Measurements from ENCODE around the gene GALNT11. TPM values are rescaled to one million over a fixed set of nuclear protein-coding genes. Genes with fewer than 3 reads are reported as not detected.

The GALNT11 gene
- total and polyA plus RNA-seq, 2 of the 4 experiments (the other 2 are of a cell fraction), result 24.4 to 29.3 TPM

DNA sequence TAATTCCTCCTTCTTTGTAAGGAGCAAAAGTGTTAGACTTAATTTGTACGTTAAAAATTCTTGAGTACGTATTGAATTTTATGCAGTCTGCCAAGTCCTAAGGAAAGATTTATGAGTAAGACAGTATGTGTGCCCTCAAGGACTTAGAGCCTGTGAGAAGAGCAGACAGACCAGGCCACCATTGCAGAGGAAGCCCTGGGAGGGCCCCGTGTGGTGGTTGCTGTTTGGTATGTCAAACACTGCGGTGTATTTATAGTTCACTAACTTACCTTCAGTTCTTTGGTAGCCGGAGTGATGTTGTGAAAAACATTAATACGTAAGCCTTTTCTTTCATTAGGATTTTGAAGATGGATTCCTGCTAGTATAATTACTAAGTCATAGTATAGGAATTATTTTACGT is 82.9 kb downstream of the GALNT11 start:
- Histone ChIP-seq H2BK5ac (ENCODE audit: low read depth, low read length, poor library complexity, severe bottlenecking) (no peak overlapping the region), H3K9ac (ENCODE audit: low read depth, low read length) (no peak overlapping the region), H3K36me3 (ENCODE audit: control insufficient read depth, insufficient read depth, low read length) (peaks cover 13% of the 10 kb centered on the region; the same call in 1 of the 2 replicates), H3K14ac (replicated peaks; ENCODE audit: low read depth, low read length) (no peak overlapping the region), H3K4me2 (ENCODE audit: low read depth, low read length) (no peak overlapping the region), H4K5ac (ENCODE audit: low read depth, low read length) (no peak overlapping the region), H3K9me3 (ENCODE audit: control insufficient read depth, insufficient read depth, low read length) (no peaks in the 10 kb centered on the region), H2AFZ (replicated peaks; ENCODE audit: low read length, poor library complexity) (no peak overlapping the region), H2AK9ac (replicated peaks; ENCODE audit: low read depth, low read length, poor library complexity) (no peak overlapping the region), H2BK15ac (ENCODE audit: low read depth, low read length) (no peak overlapping the region), H3K4me1 (ENCODE audit: control insufficient read depth, insufficient read depth, low read length) (peaks cover 4% of the 10 kb centered on the region; the same call in 1 of the 2 replicates), H3K27ac (ENCODE audit: insufficient read depth, low read length) (no peak overlapping the region), H2BK20ac (ENCODE audit: low read depth, low read length) (no peak overlapping the region), H3K27me3 (ENCODE audit: control insufficient read depth, insufficient read depth, low read length) (no peaks in the 10 kb centered on the region), H3K56ac (ENCODE audit: extremely low read depth, insufficient read depth, low read length) (no peak overlapping the region), H3K79me1 (ENCODE audit: low read depth in 1 of 2, low read length in 2 of 2) (no peaks in the 10 kb centered on the region), H3K9me1 (ENCODE audit: insufficient read depth, low read length) (peaks cover 4% of the 10 kb centered on the region), H2AK5ac (ENCODE audit: low read depth, low read length) (no peak overlapping the region), H4K8ac (ENCODE audit: low read depth in 2 of 2, low read length in 2 of 2) (no peak overlapping the region), H4K91ac (ENCODE audit: insufficient read depth, low read depth, low read length) (no peak overlapping the region), H4K20me1 (ENCODE audit: insufficient read depth, low read length) (no peaks in the 10 kb centered on the region), H3K4me3 (ENCODE audit: insufficient read depth, low read depth, low read length) (no peak overlapping the region), H2BK120ac (ENCODE audit: low read depth, low read length) (no peak overlapping the region), H3K23ac (ENCODE audit: low read depth, low read length) (no peak overlapping the region), H3K4ac (ENCODE audit: low read depth, low read length) (no peak overlapping the region), H3K18ac (ENCODE audit: low read depth, low read length) (no peak overlapping the region)
- WGBS, 2 experiments (ENCODE audit: extremely low coverage in 2 of 2, insufficient read length in 1 of 2), result no CpG with 5 or more reads among the region's 7 CpGs
- dilution Hi-C loops (cut with HindIII; ENCODE audit: low sequenced_read_pairs, unreplicated experiment), result no loop called here
- no TSS peak for BruUV-seq (replicated peaks)
- ATAC-seq (ENCODE audit: low read depth) (no peak), DNase-seq (no peak)
- ChIA-PET CTCF (no interaction called here), POLR2A (ENCODE audit: unreplicated experiment) (no interaction called here)
- TF ChIP-seq, protein P1, sequence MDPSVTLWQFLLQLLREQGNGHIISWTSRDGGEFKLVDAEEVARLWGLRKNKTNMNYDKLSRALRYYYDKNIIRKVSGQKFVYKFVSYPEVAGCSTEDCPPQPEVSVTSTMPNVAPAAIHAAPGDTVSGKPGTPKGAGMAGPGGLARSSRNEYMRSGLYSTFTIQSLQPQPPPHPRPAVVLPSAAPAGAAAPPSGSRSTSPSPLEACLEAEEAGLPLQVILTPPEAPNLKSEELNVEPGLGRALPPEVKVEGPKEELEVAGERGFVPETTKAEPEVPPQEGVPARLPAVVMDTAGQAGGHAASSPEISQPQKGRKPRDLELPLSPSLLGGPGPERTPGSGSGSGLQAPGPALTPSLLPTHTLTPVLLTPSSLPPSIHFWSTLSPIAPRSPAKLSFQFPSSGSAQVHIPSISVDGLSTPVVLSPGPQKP (IDR thresholded peaks at IDR 0.05; ENCODE audit: borderline replicate concordance, low read depth, low read length), result no peak
- TF ChIP-seq SMC3 (IDR thresholded peaks at IDR 0.05; ENCODE audit: low read depth, low read length), result no peak
- TF ChIP-seq NFE2L2 (IDR thresholded peaks at IDR 0.05; ENCODE audit: low read depth, low read length), result no peak
- TF ChIP-seq POLR2A (IDR thresholded peaks at IDR 0.05; ENCODE audit: low read depth, low read length), result no peak
- no peak for TF ChIP-seq CHD1 (IDR thresholded peaks at IDR 0.05; ENCODE audit: low read depth, low read length)
- no peak for TF ChIP-seq BHLHE40 (IDR thresholded peaks at IDR 0.05; ENCODE audit: low read depth, low read length)
- intact Hi-C loops (cut with micrococcal nuclease), result no loop called here
- in situ Hi-C loops (cut with MboI; ENCODE audit: low sequenced_read_pairs), result no loop called here

All from IMR-90 (cell line).